HEK293 (cell line): Measurements from ENCODE around the gene TEX47.

Experiments
- CTCF ChIP-seq: fragments of 450-650 bp; formaldehyde crosslinking; IDR thresholded peaks from 2 replicates; pipeline ENCODE4 v1.5.1; 2016; ENCODE audit warnings: missing biosample characterization, missing genetic modification characterization
- EGR2 ChIP-seq: fragments of 450-650 bp; formaldehyde crosslinking; IDR thresholded peaks from 2 replicates; pipeline ENCODE4 v1.5.1; 2016; ENCODE audit warnings: low read depth, missing biosample characterization, missing genetic modification characterization
- KLF16 ChIP-seq: fragments of 450-650 bp; formaldehyde crosslinking; IDR thresholded peaks from 2 replicates; pipeline ENCODE4 v1.5.1; 2017; ENCODE audit warnings: missing biosample characterization, missing genetic modification characterization
- KLF7 ChIP-seq: fragments of 450-650 bp; formaldehyde crosslinking; IDR thresholded peaks from 2 replicates; pipeline ENCODE4 v1.5.1; 2016; ENCODE audit warnings: missing biosample characterization, missing genetic modification characterization, borderline replicate concordance
- REST ChIP-seq: fragments of 450-650 bp; formaldehyde crosslinking; IDR thresholded peaks from 2 replicates; pipeline ENCODE4 v1.5.1; 2016; ENCODE audit warnings: missing biosample characterization, missing genetic modification characterization
- YY1 ChIP-seq: fragments of 450-650 bp; formaldehyde crosslinking; IDR thresholded peaks from 2 replicates; pipeline ENCODE4 v1.5.1; 2018; ENCODE audit warnings: missing biosample characterization, missing genetic modification characterization
- ZBTB8A ChIP-seq: fragments of 450-650 bp; formaldehyde crosslinking; IDR thresholded peaks from 2 replicates; pipeline ENCODE4 v1.5.1; 2016; ENCODE audit warnings: missing biosample characterization, missing genetic modification characterization
- ZFHX2 ChIP-seq: fragments of 450-650 bp; formaldehyde crosslinking; conservative IDR thresholded peaks from 2 replicates; pipeline ENCODE4 v1.5.1; 2016; ENCODE audit warnings: missing biosample characterization, missing genetic modification characterization
- ZFP37 ChIP-seq: fragments of 450-650 bp; formaldehyde crosslinking; IDR thresholded peaks from 2 replicates; pipeline ENCODE4 v1.5.1; 2016; ENCODE audit warnings: missing biosample characterization, missing genetic modification characterization
- ZNF350 ChIP-seq: fragments of 450-650 bp; formaldehyde crosslinking; IDR thresholded peaks from 2 replicates; pipeline ENCODE4 v1.5.0; 2017; ENCODE audit warnings: missing biosample characterization, mild to moderate bottlenecking, missing genetic modification characterization
- ZNF571 ChIP-seq: fragments of 450-650 bp; formaldehyde crosslinking; IDR thresholded peaks from 2 replicates; pipeline ENCODE4 v1.5.0; 2017; ENCODE audit warnings: missing biosample characterization, missing genetic modification characterization
- ZNF785 ChIP-seq: fragments of 450-650 bp; formaldehyde crosslinking; IDR thresholded peaks from 2 replicates; pipeline ENCODE4 v1.5.1; 2016; ENCODE audit warnings: missing biosample characterization, missing genetic modification characterization

- TF ChIP-seq CTCF (tag by site-specific recombination) (no peak), ZNF785 (tag by site-specific recombination) (no peak), REST (tag by site-specific recombination) (no peak), KLF7 (tag by site-specific recombination) (no peak), ZNF350 (tag by site-specific recombination) (no peak), ZNF571 (tag by site-specific recombination) (no peak), ZFHX2 (tag by site-specific recombination) (no peak), KLF16 (tag by site-specific recombination) (no peak), YY1 (tag by site-specific recombination) (no peak), EGR2 (tag by site-specific recombination) (no peak), ZFP37 (tag by site-specific recombination) (no peak), ZBTB8A (no peak)
Measured at GRCh38 chr7:88806280-88807037, 10.9 kb upstream of the TEX47 start.
